GM19463 (cell line): ENCODE measurements around the gene EPHB3.
"Not testable (repeated sequence)": the region's sequence is repeated elsewhere in the genome, so short reads cannot be mapped to it uniquely, and the experiment has no call there.

Experiments
- ATAC-seq: cut with Tn5 transposase; IDR thresholded peaks from one replicate; pipeline ENCODE4 v1.9.1; 2021; ENCODE audit warnings: mild to moderate bottlenecking, moderate library complexity; ENCODE audit not compliant: unreplicated experiment

Gene EPHB3

DNA sequence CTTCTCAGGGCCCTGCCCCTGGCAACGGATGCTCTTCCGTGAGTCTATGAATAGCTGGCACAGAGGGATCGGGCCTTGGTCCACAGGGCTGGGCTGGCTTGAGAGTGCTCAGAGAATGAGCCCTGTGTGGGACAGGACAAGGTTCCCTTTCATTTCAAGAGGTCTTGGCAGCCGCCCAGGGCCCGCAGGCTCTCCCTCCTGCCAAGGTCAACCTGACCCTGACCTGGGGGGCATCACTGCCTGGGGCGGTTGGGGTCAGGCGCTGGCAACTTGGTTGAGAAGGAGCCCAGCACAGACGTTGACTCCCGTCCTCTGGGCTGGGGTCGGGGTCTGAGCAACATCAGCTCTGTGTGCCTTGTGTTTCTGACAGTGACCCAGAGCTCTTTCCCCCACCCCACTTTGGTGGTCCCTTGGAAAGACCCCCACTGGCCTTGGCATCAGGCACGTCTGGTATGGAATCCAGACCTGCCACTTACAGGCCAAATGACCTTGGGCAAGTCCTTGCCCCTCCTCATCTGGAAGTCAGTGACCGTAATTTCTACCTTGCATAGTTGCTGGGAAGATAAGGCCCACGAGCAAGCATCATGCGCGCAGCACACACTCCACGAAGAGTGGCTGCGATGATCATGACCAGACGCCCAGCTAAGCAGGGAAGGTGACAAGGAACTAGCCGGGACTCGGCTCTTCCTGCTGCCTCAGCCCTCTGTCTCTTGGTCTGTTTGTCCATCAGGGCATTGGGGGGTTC is 36.4 kb downstream of the EPHB3 start:
- ATAC-seq, result no peak

DNA sequence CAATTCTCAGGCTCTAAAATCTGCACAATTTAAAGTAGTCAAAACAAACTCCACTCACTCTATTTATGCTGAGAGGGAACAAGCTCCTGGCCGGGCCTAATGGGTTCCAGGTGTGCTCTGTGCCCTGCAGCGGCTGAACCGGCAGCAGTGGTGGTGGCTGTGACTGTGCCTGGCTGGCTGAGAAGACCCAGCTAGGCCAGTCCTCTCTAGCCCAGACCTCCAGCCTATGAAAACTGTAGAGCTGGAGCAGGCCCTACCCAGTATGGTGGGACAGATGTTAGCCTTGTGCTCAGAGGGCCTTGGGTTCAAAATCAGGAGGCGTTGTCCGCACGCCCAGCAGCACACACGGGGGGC is 37.0 kb downstream of the EPHB3 start:
- ATAC-seq, result no peak

DNA sequence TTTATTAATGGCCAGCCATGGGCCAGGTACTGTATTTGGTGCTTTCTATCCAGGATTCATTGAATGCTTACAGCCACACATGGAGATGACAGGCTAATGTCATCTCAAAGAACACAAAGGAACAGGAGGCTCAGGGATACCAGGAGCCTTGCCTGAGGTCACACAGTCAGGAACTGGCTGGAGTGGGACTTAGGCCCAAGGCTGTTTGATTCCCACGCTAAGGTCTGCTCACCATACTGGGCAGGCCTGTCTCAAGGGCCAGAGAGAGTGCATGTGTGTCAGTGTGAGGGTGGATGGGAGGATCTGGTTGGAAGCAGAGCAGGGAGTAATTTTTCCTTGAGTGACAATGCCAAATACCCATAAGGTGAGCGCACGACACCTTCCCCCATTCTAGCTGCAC is 37.6 kb downstream of the EPHB3 start:
- no peak for ATAC-seq

DNA sequence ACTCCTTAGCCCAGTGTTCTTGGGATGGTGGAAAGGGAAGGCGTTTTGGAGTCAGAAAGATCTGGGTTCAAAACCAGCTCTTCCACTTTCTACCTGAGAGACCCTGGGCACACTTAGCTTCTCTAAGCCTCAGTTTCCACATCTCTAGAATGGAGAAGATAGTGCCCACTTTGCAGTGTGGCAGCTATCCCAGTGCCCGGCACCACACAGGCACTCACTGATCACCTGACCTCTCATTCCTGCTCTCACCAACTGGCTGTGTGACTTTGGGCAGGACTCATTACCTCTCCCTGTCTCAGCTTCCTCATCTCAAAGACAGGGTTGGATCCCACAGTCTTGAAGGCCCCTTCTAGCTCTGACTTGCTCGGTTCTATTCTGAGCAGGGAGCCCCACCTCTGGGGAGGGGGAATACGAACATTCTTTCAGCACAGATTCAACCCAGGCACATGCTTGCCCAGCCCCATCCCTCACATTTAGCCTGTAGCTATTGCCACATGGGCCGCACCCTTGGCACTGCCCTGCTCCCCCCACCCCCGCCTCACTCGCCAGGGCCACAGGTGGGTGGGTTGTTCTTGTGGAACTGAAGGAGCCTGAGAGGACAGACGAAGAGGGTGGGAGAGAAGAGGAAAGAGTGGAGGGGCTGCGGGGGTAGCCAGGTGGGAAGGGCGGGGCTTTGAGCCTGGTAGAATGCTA is 39.2 kb downstream of the EPHB3 start:
- ATAC-seq, result no peak

DNA sequence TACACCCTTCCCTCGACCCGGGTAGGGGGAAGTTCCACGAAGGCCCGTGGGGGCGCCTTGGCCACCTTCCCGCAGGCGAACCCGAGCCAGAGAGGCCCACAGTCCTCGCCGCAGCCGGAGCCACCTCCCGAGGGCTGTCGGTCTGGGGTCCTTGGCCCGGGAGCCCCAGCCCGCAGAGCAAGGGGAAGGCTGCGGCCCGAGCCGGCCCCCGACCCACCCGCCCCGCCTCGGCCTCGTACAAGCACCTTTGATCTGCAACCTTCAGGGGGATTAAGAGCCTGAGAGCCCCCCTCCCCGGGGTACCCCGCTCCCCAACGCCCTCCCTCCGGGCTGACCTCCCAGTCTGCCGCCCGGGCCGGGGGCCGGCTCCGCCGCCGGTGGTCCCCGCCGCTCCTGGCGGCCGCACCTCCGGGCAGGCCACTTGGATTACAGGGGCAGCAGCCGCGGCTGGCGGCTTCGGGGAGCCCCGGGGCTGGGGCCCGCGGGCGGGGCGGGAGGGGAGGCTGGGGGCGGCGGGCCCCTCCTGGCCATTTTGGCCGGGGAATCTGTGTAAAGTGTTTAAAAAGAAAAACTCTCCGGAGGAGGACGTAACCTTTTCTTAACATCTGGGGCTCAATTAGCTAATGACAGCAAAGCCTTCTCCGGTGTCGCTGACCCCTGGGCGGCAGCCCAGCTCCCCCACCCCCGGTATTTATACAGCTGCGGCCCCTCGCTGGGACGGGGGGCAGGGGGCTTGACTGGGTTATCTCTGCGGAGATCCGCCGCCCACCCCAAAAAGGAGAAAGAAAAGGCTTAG is 40.2 kb downstream of the EPHB3 start:
- no peak for ATAC-seq

DNA sequence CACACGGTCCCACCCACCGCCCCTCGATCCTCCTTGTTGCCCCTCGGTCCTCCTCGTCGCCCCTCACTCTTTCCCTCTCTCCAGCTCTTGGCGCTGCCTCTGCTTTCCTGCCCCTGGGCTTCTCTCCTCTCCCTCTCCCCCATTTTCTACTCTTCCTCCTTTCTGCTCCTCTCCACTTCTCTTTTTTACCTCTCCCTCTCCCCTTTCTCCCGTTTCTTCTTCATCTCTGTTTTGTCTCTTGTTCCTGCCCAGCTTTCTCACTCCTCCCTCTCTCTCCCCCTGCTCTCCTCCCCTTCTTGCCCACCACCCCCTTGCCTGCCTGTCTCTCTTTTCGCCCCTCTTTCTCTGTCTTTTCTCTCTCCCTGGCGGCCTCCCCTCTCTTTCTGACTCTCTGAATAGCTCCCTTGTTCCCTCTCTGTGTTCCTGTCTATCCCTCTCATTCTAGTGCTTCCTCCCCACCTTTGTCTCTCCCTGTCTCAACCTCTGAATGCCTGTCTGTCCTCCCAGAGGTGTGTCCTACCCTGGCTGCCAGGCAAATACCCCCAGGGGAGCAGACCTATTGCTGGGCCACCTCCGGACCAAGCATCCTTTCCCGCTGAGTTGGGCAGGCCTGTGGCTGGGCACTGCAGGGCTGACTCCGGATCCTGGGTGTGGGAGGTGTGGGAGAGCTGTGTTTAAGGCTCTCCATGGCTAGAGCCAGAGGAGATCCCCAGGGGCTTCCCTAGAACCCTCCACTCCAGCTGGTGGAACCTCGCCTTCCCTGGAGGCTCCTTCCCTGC is 41.0 kb downstream of the EPHB3 start:
- no peak for ATAC-seq

DNA sequence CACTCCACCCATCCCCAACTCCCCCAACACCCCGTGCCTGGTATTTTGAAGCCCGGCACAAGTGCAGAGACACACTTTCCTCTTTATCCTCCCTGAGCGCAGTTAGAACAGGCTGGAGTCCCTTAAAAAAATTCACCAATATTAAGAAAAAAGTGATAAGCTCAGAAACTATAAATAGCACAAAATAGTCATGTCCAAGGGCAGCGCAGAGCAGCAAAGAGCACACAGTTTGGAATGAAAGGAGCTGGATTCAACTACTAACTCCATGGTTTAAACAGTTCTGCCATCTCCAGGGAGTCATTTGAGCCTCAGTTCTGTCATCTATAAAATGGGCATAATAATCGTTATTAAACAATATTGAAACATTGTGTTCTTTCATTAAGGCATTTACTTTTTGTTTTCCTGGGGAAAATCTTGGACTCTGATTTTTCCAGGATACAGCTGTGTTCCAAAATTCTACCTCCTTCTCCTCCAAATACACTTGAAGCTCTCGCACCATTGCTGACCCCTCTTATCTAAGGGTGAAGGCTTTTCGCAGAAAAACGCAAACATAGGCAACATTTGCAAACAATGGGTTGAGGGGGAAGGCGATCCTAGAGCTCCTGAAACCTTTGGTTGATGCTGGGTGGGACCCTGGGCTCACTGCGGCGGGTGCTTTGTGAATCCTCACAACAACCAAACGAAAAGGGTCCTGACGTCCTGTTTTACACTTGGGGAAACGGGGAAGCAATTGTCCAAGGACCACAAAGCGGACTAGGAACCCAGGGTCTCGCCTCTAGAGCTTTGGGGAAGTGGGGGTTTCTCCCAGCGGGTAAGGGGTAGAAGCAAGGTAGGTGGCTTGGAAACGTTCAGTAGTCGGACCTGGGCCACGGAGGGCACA is 41.8 kb downstream of the EPHB3 start:
- ATAC-seq, result no peak

DNA sequence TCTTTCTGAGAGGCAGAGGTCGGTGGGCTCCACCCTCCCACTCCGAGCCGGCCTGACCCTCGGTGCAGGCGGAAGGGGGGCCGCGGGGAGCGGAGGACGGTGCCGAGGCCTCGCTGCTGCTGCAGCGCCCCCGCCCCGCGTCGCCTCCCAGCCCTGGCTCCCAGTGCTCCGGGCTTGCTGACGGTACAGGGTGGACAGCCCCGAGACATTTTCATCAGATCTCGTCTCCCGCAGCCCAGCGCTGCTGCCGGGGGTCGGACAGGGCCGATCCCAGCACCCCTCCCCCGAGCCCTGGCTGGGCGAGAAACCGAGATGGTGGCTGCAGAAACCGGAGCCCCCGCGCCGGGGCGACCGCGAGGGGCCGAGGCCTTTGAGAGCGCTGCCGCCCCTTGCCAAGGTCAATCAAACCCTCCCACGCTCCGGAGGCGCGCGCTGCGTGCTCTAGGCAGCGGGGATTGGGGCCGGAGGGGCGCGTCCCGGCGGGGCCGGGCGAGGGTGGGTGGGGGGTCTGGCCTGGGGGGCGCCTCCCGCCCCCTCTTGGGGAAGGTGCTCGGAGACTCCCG is 42.5 kb downstream of the EPHB3 start:
- no peak for ATAC-seq

DNA sequence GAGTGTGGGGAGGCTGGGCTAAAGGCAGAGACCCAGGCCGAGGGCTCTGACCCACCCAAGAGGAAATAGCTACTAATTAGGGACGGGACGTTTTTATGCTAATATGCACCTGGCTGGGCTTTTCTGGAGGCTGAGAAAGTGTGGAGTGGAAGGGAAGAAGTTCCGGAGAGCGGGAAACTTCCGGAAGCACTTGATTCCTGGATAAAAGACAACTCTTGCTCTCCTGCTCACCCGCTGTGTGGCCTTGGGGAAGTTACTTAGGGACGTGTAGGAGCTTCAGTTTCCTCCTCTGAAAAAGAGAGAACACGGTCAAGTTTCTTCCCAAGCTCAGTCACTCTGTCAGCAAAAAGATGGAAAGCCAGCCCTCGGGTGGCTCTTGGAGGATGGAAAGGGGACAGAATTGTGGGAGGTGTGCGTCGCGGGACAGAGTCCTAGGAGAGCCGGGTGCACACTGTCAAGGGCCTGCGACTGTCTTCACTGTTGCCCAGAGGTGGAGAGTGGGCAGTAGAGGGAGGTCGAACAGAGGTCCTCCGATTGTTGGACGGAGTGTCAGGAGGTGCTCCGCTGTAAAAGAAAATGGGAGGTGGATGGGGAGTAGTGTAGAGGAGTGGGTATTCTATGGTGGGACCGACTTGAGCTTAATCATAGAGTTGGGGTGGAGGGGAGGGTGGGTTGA is 43.2 kb downstream of the EPHB3 start:
- ATAC-seq, result no peak

DNA sequence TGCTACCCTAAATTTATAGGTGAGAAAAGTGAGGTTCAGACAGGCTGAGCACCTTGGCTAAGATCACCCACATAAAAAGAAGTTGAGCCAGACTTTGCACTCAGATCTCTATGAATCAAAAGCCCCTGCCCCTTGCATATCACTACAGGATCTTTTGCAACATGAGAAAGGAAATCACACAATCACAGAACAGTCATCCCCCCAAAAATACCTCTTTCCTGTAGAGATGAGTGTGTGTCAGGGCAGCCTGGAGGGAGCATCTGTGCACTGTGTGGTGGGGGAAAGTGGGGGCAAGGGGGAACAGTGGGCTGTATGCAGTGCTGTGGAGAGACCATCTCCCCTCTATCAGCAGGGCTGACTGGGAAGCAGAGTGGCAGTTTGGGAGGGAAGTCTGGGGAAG is 46.6 kb downstream of the EPHB3 start:
- ATAC-seq, result no peak

DNA sequence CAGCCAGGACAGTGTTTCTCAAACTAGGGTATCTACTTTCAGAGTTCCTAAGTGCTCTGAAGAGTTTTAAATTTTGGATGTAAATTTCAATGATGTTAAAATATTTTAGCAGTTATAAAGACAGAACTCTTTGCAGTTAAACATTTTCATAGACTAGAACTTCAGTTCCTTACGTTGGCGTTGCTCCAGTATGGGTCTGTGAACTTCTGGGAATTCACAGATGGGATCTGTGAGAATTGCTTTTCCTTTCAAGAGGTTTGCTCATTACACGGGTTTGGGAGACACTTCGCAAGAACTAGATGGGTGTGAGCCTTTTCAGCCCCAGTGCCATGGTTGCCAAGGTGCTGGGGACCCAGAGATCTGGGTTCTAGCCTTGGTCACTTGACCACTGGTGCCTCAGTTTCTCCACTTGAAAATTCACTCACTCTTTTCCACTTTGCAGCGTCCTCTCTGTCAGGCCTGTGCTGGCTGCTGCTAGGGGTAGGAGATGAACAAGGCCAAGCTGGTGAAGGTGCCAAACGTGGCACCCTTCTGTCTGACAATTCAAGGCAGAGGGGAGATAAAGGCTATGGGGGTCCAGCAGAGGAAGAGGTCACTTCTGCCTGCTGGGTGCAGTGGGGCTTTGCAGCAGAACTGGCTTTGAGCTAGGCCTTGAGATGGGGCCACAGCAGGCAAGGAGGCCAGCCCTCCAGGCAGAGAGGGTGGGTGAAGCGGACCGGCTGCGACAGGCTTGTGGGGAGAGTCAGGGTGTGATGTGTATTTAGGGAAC is 48.1 kb downstream of the EPHB3 start:
- ATAC-seq, result no peak

DNA sequence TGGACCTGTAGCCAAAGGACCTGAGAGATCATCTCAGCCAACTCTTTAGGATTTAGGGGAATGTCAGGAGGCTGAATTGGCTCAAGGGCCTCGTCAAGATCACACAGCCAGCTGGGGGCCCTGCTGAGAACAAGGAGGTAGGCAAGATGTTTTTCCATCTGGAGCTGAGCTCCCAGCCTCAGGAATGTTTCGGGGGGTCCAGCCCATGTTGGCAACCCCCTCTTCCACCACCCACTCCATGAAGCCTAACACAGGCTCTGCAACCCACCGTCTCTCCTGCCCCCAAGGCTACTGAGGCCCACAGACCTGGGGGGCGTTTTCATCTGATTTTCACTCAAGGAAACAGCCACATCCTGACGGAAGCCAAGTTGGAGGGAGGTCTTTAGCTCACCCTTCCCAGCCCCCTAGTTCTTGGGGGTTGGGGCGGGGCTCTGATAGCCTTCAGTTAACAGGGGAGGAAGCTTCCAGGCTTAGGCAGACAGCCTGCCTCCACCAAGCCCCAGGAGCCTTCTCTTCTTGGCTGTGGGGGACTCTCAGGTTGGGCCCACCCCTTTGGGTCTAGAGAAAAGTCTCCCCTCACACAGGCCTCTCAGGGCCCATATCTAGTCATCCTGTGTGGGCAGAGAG is 48.8 kb downstream of the EPHB3 start:
- ATAC-seq, result no peak

DNA sequence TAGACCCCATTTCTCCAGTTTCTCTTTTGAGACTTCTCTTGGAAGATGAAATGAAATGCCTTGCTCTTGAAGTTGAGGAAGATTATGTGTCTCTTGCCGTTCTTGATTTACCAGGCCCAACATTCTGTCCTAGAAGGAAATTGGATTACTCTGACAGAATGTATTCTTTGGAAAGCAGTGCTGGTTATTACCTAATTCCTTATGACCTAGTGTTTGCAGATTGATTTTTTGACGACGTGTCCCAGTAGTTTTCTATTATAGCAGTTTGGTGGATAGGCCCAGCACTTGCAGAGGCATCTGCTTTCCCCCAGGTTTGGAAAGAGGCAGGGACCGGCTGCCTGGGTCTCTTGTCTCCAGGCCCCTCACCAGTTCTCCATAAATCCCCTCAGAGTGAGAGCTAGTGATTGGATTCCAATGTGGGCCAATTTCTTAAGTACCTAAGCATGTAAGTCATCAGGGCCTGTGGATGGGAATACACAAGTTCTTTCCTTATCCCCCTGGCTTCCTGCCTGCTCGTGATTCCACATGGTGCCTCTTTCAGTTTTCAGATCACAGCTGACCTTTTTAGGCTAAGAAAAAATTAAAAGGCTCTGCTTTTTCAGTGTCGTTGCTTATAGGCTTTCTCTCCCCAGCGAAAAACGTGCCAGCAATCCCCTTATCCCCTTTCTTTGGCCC is 50.2 kb downstream of the EPHB3 start:
- ATAC-seq, result no peak

DNA sequence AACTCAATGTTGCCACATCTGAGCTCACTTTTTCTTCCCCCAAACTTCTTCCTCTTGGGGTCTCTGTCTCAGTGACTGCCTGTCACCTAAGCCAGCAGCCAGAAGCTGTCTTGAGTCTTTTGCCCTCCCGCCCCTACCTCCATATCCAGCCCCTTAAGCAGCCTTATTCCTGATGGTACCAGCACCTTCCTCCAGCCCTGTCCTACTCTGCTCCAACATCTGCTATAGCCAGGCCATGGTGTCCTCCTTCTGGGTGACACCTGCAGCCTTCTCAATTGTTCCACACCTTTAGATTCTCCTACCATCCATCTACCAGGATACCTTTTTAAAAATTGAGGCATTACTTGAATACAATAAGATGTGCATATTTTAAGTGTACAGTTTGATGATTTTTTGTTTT is 53.8 kb downstream of the EPHB3 start:
- ATAC-seq, result no peak

DNA sequence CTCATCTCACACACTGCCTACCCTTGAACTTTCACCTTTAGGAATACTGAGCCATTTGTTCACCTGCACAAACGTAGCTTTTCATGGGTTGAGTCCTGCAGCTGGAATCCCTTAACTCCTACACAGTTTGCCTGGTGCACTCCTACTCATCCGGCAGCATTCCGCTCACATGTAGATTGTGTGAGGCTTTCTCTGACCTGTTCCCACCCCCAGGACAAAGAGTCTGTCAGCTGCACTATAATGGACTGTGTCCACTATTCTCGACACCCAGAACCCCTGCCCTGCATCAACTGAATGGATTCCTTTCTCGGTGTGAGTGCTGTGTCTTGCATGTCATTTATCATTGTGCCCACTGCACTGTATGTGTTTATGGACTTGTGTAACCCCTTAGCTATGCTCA is 54.9 kb downstream of the EPHB3 start:
- no peak for ATAC-seq

DNA sequence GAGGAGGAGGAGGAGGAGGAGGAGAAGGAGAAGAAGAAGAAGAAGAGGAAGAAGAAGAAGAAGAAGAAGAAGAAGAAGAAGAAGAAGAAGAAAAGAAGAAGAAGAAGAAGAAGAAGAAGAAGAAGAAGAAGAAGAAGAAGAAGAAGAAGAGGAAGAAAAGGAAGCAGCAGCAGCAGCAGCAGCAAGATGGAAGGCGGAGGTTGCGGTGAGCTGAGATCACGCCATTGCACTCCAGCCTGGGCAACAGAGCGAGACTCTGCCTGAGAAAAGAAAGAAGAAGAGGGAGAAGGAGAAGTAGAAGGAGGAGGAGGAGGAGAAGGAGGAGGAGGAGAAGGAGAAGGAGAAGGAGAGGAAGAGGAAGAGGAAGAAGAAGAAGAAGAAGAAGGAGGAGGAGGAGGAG is 55.7 kb downstream of the EPHB3 start:
- ATAC-seq, result not testable (repeated sequence)

DNA sequence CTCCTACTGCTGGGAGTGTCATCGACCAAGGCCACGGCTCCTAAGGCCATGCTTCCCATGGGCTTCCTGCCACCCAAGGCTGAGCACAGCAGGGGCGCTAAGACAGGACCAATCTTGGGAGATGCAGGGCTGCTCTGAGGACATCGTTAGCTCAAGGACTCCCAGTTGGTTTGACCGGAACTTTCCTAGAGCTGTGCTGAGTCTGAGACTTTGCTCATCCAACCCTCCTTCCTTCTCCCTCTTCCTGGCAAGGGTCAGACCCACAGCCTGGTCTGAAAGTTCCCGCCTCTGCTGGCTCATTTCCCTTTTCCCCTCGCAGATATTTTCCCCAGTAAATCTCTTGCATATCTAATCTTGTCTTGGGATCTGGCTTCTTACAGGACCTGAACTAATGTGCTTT is 57.2 kb downstream of the EPHB3 start:
- ATAC-seq, result no peak

DNA sequence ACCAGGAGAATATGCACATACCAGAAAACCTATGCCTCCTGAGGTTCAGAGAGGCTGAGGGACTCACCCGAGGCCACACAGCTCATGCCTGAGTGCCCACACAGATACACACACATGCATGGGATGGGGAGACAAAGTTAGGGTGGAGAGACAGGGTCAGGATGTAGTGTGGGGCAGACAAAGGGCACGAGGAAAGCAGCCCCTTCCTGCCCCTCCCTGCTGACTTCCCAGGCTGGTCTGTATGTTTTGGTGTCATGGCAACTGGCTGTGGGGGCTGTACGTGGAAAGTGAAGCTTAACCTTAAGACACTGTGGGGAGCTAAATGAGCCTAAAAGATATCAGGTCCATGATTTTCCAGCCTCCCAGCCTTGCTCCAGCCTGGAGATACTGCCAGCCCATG is 57.8 kb downstream of the EPHB3 start:
- ATAC-seq, result no peak
